Spleen (tissue), 11 donors: Measurements from ENCODE around the gene CIZ1. TPM values are rescaled to one million over a fixed set of nuclear protein-coding genes. Genes with fewer than 3 reads are reported as not detected.
"Not testable (repeated sequence)": the region's sequence is repeated elsewhere in the genome, so short reads cannot be mapped to it uniquely, and the experiment has no call there.

Experiments
- DNase-seq: peaks from one replicate; pipeline ENCODE4 v3.0.0-alpha.2; 2020
- H3K27ac ChIP-seq, 8 donors: fragments of 200-600 bp; sonication (generic) in 7 of 8; 1 replicate in 4 of 8; 2 replicates in 4 of 8; pipeline versions ENCODE4 v1.5.0 to v1.8.0; 2016 to 2021; ENCODE audit warnings: inconsistent platforms in 4 of 8, mild to moderate bottlenecking in 4 of 8, moderate library complexity in 1 of 8
- H3K27me3 ChIP-seq, 7 donors: fragments of 200-600 bp; sonication (generic) in 6 of 7; replicated peaks in 1 of 7; 1 replicate in 4 of 7; 2 replicates in 3 of 7; pipeline versions ENCODE4 v1.5.0 to v1.8.0; 2016 to 2021; ENCODE audit warnings: inconsistent platforms in 3 of 7, mild to moderate bottlenecking in 1 of 7
- H3K36me3 ChIP-seq, 6 donors: fragments of 200-600 bp; sonication (generic) in 5 of 6; 1 replicate in 4 of 6; 2 replicates in 2 of 6; pipeline versions ENCODE4 v1.5.0 to v1.8.0; 2016 to 2021; ENCODE audit warnings: inconsistent platforms in 2 of 6
- H3K4me1 ChIP-seq, 6 donors: fragments of 200-600 bp; sonication (generic) in 5 of 6; 1 replicate in 3 of 6; 2 replicates in 3 of 6; pipeline versions ENCODE4 v1.5.0 to v1.8.0; 2016 to 2021; ENCODE audit warnings: inconsistent platforms in 3 of 6
- H3K4me3 ChIP-seq, 8 donors: fragments of 200-600 bp; sonication (generic) in 7 of 8; 1 replicate in 4 of 8; 2 replicates in 4 of 8; pipeline versions ENCODE4 v1.5.0 to v1.8.0; 2016 to 2021; ENCODE audit warnings: inconsistent platforms in 4 of 8, mild to moderate bottlenecking in 4 of 8, moderate library complexity in 2 of 8
- H3K9me3 ChIP-seq, 8 donors: fragments of 200-600 bp; sonication (generic) in 7 of 8; 1 replicate in 4 of 8; 2 replicates in 4 of 8; pipeline versions ENCODE4 v1.5.0 to v1.8.0; 2016 to 2021; ENCODE audit warnings: inconsistent platforms in 4 of 8
- CTCF ChIP-seq, 11 experiments: fragments of 200-600 bp in 7 of 11; fragments of 450-650 bp in 4 of 11; sonication (generic) in 4 of 11; IDR thresholded peaks in 8 of 11; conservative IDR thresholded peaks in 3 of 11; 1 replicate in 7 of 11; 2 replicates in 4 of 11; pipeline versions ENCODE4 v1.4.0 to v1.8.0; 2016 to 2021; ENCODE audit warnings: antibody characterized with exemption in 11 of 11, inconsistent platforms in 4 of 11, mild to moderate bottlenecking in 1 of 11
- POLR2A ChIP-seq, 3 donors: fragments of 450-650 bp; IDR thresholded peaks; one replicate each; pipeline ENCODE4 v1.5.1; 2017; ENCODE audit warnings: antibody characterized with exemption in 3 of 3, mild to moderate bottlenecking in 1 of 3
- POLR2AphosphoS5 ChIP-seq, 3 donors: sonication (generic); formaldehyde crosslinking; IDR thresholded peaks; one replicate each; pipeline ENCODE4 v1.5.1; 2017; ENCODE audit warnings: antibody characterized with exemption in 3 of 3
- WGBS, 5 donors: extraction: QIAGEN DNeasy Blood & Tissue Kit in 3 of 5; methylation state at CpG; one replicate each; pipeline versions ENCODE4 v1.1.5 to v1.1.7; 2013 to 2018; 5-methylcytosine and 5-hydroxymethylcytosine counted together
- intact Hi-C: fragments of 100-400 bp; cut with DNase I; formaldehyde crosslinking; loops from one replicate; pipeline ENCODE4 v1.15.0; 2023; ENCODE audit warnings: low total_unique reads
- polyA plus RNA-seq, 3 donors: library from polyadenylated mRNA; stranded (reverse); fragments of 200-250 nt; gene quantifications; one replicate each; pipeline ENCODE4 v1.2.1, GENCODE V29; 2013
- total RNA-seq, 7 donors: library from RNA; depleted of rRNA in 3 of 7; stranded (reverse); fragments of >200 nt in 3 of 7; fragmentation: NEBNext Ultra II Directional in 4 of 7; extraction: Animal tissue kit (Norgen Biotek cat#: 25700) in 4 of 7; gene quantifications; one replicate each; pipeline versions ENCODE4 v1.1.0 to v1.2.1, GENCODE V29; 2016 to 2021
- donor health status: healthy with polysubstance abuse.
- donor health status: DM: no; HTN: no; CAD: no; lungs with moderate emphysema.
- donor health status: DM: no; HTN: no; CAD: no.
- donor health status: Bipolar disorder and iron deficiency.
- donor health status: healthy.
- donor health status: DM: no; HTN: no; CAD: no.
- donor health status: DM: yes; HTN: yes; CAD: no.

CIZ1 gene
- total and polyA plus RNA-seq, 10 donors: 24.7 to 98.2 (median 77.2) TPM

GRCh38 chr9:128185979-128186965, 5.1 kb downstream of the CIZ1 start:
- H3K36me3 ChIP-seq: peaks cover 0 to 83% (median 59%) of the 10 kb centered on the region in 6 donors
- no peak for DNase-seq

GRCh38 chr9:128182893-128183588, 8.3 kb downstream of the CIZ1 start:
- no peak for TF ChIP-seq CTCF (IDR thresholded peaks at IDR 0.05 in 8 of 11, conservative IDR thresholded peaks at IDR 0.05 in 3 of 11)
- no peak for TF ChIP-seq POLR2A (IDR thresholded peaks at IDR 0.05)
- no peak for TF ChIP-seq POLR2AphosphoS5 (IDR thresholded peaks at IDR 0.05)
- Histone ChIP-seq H3K27me3 (no peaks in the 10 kb centered on the region), H3K27ac (no peak overlapping the region), H3K36me3 (peaks cover 6 to 92% (median 77%) of the 10 kb centered on the region in 6 donors), H3K4me1 (peaks cover 0 to 7% (median 2%) of the 10 kb centered on the region in 6 donors), H3K4me3 (no peak overlapping the region), H3K9me3 (peaks cover 0 to 8% (median 0%) of the 10 kb centered on the region in 8 donors)
- DNase-seq: no peak
- intact Hi-C loops: no loop called here
- WGBS, 5 donors: 85 to 98% (median 94%) methylated on average over 12 of the region's 12 CpGs

More at GRCh38 chr9:128185979-128186965, 5.1 kb downstream of the CIZ1 start:
- H3K27me3 ChIP-seq: no peaks in the 10 kb centered on the region
- H3K9me3 ChIP-seq: no peaks in the 10 kb centered on the region
- H3K4me3 ChIP-seq: no peak overlapping the region
- H3K27ac ChIP-seq: no peak overlapping the region
- TF ChIP-seq POLR2A (IDR thresholded peaks at IDR 0.05) (no peak), CTCF (IDR thresholded peaks at IDR 0.05 in 8 of 11, conservative IDR thresholded peaks at IDR 0.05 in 3 of 11) (no peak), POLR2AphosphoS5 (IDR thresholded peaks at IDR 0.05) (no peak)
- WGBS, 5 donors: 92 to 97% (median 96%) methylated on average over 11 of the region's 11 CpGs
- intact Hi-C loops: no loop called here
- H3K4me1 ChIP-seq: peaks cover 11 to 35% (median 20%) of the 10 kb centered on the region in 6 donors

- H3K27ac ChIP-seq, intact Hi-C loops, H3K27me3 ChIP-seq, H3K9me3 ChIP-seq, H3K4me3 ChIP-seq, DNase-seq: not testable (repeated sequence)
- WGBS, 5 donors: 55 to 80% (median 71%) methylated on average over 9 to 12 of the region's 12 CpGs
- Histone ChIP-seq H3K36me3 (peaks cover 6 to 95% (median 79%) of the 10 kb centered on the region in 6 donors), H3K4me1 (peaks cover 0 to 13% (median 2%) of the 10 kb centered on the region in 6 donors)
- peak in 7 of 11 experiments; percentile 10 to 43 (median 36) for TF ChIP-seq CTCF (IDR thresholded peaks at IDR 0.05 in 8 of 11, conservative IDR thresholded peaks at IDR 0.05 in 3 of 11)
These were observed 9.9 kb downstream of the CIZ1 start for GRCh38 chr9:128181480-128181879.
